IPS-18c (cell line): ENCODE data around the gene ADGRF5.
"Not testable (repeated sequence)": the region's sequence is repeated elsewhere in the genome, so short reads cannot be mapped to it uniquely, and the experiment has no call there.

Source experiments
- H3K4me3 ChIP-seq: 2 replicates; pipeline ENCODE4 v1.7.0; 2013; ENCODE audit warnings: low read depth, mild to moderate bottlenecking, low read length, moderate library complexity; ENCODE audit not compliant: insufficient read depth
- H3K9me3 ChIP-seq: one replicate; pipeline ENCODE4 v1.6.1; 2013; ENCODE audit warnings: mild to moderate bottlenecking, low read length, moderate library complexity; ENCODE audit not compliant: control insufficient read depth, insufficient read depth

The ADGRF5 gene

GRCh38 chr6:46863791-46864190, 57.9 kb downstream of the ADGRF5 start:
- Histone ChIP-seq H3K4me3 (no peak overlapping the region), H3K9me3 (no peaks in the 10 kb centered on the region)

GRCh38 chr6:46862381-46862780, 59.4 kb downstream of the ADGRF5 start:
- H3K9me3 ChIP-seq = no peaks in the 10 kb centered on the region
- no peak overlapping the region for H3K4me3 ChIP-seq

GRCh38 chr6:46855966-46856365, 65.8 kb downstream of the ADGRF5 start:
- H3K9me3 ChIP-seq, H3K4me3 ChIP-seq: not testable (repeated sequence)

GRCh38 chr6:46851576-46851975, 70.2 kb downstream of the ADGRF5 start:
- not testable (repeated sequence) for H3K9me3 ChIP-seq, H3K4me3 ChIP-seq

GRCh38 chr6:46850792-46851191, 70.9 kb downstream of the ADGRF5 start:
- no peak overlapping the region for H3K4me3 ChIP-seq

GRCh38 chr6:46849361-46849690, 72.4 kb downstream of the ADGRF5 start:
- Histone ChIP-seq H3K4me3 (no peak overlapping the region), H3K9me3 (no peaks in the 10 kb centered on the region)

More at GRCh38 chr6:46850792-46851191, 70.9 kb downstream of the ADGRF5 start:
- H3K9me3 ChIP-seq = no peaks in the 10 kb centered on the region

- H3K9me3 ChIP-seq = no peaks in the 10 kb centered on the region
- H3K4me3 ChIP-seq = no peak overlapping the region; the same call in 1 of the 2 replicates
These were observed 72.9 kb downstream of the ADGRF5 start for GRCh38 chr6:46848684-46849360.

GRCh38 chr6:46845126-46845525, 76.6 kb downstream of the ADGRF5 start:
- Histone ChIP-seq H3K9me3 (peaks cover 5% of the 10 kb centered on the region), H3K4me3 (no peak overlapping the region)

- H3K9me3 ChIP-seq, H3K4me3 ChIP-seq: not testable (repeated sequence)
These were observed 79.4 kb downstream of the ADGRF5 start for GRCh38 chr6:46842252-46842846.

- Histone ChIP-seq H3K4me3 (no peak overlapping the region), H3K9me3 (peaks cover 5% of the 10 kb centered on the region)
These were observed 83.7 kb downstream of the ADGRF5 start for GRCh38 chr6:46838033-46838432.

GRCh38 chr6:46834991-46835390, 86.7 kb downstream of the ADGRF5 start:
- not testable (repeated sequence) for H3K4me3 ChIP-seq, H3K9me3 ChIP-seq

GRCh38 chr6:46834257-46834916, 87.4 kb downstream of the ADGRF5 start:
- H3K9me3 ChIP-seq, H3K4me3 ChIP-seq: not testable (repeated sequence)

GRCh38 chr6:46832816-46833215, 88.9 kb downstream of the ADGRF5 start:
- Histone ChIP-seq H3K4me3 (no peak overlapping the region), H3K9me3 (no peaks in the 10 kb centered on the region)

GRCh38 chr6:46828939-46829338, 92.8 kb downstream of the ADGRF5 start:
- Histone ChIP-seq H3K9me3 (no peaks in the 10 kb centered on the region), H3K4me3 (no peak overlapping the region)

- Histone ChIP-seq H3K4me3 (no peak overlapping the region), H3K9me3 (no peaks in the 10 kb centered on the region)
These were observed 100.3 kb downstream of the ADGRF5 start for GRCh38 chr6:46821458-46821881.

- Histone ChIP-seq H3K9me3 (no peaks in the 10 kb centered on the region), H3K4me3 (no peak overlapping the region)
These were observed 102.2 kb downstream of the ADGRF5 start for GRCh38 chr6:46819561-46819960.

GRCh38 chr6:46816626-46817025, 105.1 kb downstream of the ADGRF5 start:
- H3K9me3 ChIP-seq = no peaks in the 10 kb centered on the region
- no peak overlapping the region for H3K4me3 ChIP-seq

- H3K9me3 ChIP-seq = no peaks in the 10 kb centered on the region
These were observed 106.6 kb downstream of the ADGRF5 start for GRCh38 chr6:46815130-46815529.

More at GRCh38 chr6:46815130-46815529, 106.6 kb downstream of the ADGRF5 start:
- H3K4me3 ChIP-seq = no peak overlapping the region
